ENCODE measurements around the gene CPVL. TPM values are rescaled to one million over a fixed set of nuclear protein-coding genes. Genes with fewer than 3 reads are reported as not detected.

The CPVL gene
- total RNA-seq, 1 experiment from 2014 or later: 26.9 TPM

- Mint-ChIP-seq H3K36me3 (ENCODE audit: insufficient read depth in 1 of 3, low read depth in 3 of 3) (peaks cover 0 to 16% (median 8%) of the 10 kb centered on the region in 3 experiments; a peak in 6 of 7 replicates), H3K9me3 (peaks cover 10 to 12% of the 10 kb centered on the region in 2 experiments), H3K4me3 (no peak overlapping the region), H3K27me3 (ENCODE audit: low read depth) (no peaks in the 10 kb centered on the region), H3K4me1 (peaks cover 23 to 35% of the 10 kb centered on the region in 2 experiments), H3K27ac (no peak overlapping the region)
- H2BK120ac ChIP-seq (ENCODE audit: low read depth, low read length, poor library complexity, severe bottlenecking): no peak overlapping the region
- peaks cover 8% of the 10 kb centered on the region; the same call in 1 of the 2 replicates for H3K4me1 ChIP-seq (ENCODE audit: insufficient read depth, low read length)
- H3K23ac ChIP-seq (ENCODE audit: insufficient read length, low read depth, low read length): no peak overlapping the region
- WGBS (ENCODE audit: extremely low coverage, insufficient read length, low lambda C conversion rate): no CpG with 5 or more reads among the region's 2 CpGs
- H3T11ph ChIP-seq (ENCODE audit: low read length): no peak overlapping the region
- no peak overlapping the region for H3K4me2 ChIP-seq (ENCODE audit: insufficient read depth, insufficient read length, low read length)
- no peaks in the 10 kb centered on the region for H3K9me3 ChIP-seq (ENCODE audit: control insufficient read depth, low read depth, low read length)
- no peak overlapping the region for H3K27ac ChIP-seq (ENCODE audit: insufficient read length, low read depth, low read length)
- no peak overlapping the region for H4K5ac ChIP-seq (ENCODE audit: insufficient read length, low read depth, low read length)
- H4K20me1 ChIP-seq (ENCODE audit: control insufficient read depth, insufficient read depth, insufficient read length): no peaks in the 10 kb centered on the region
- H2BK20ac ChIP-seq (ENCODE audit: low read depth, low read length, poor library complexity, severe bottlenecking): no peak overlapping the region
- no peaks in the 10 kb centered on the region for H3K79me1 ChIP-seq (ENCODE audit: insufficient read depth, low read depth, low read length, poor library complexity, severe bottlenecking)
- no peak overlapping the region for H3K4ac ChIP-seq (ENCODE audit: low read depth, low read length)
- H3K23me2 ChIP-seq (ENCODE audit: insufficient read length, low read depth, low read length, poor library complexity, severe bottlenecking): no peaks in the 10 kb centered on the region
- no peak overlapping the region for H3K14ac ChIP-seq (ENCODE audit: insufficient read depth, low read length)
- no peaks in the 10 kb centered on the region for H3K79me2 ChIP-seq (ENCODE audit: insufficient read depth, low read length)
- no peak overlapping the region for H2BK5ac ChIP-seq (ENCODE audit: insufficient read length, low read length)
- no peak overlapping the region for H2BK12ac ChIP-seq (ENCODE audit: insufficient read length, low read depth, low read length)
- no peak overlapping the region for H2AFZ ChIP-seq (ENCODE audit: low read length)
- no peak for DNase-seq
- no peak overlapping the region for H3K18ac ChIP-seq (ENCODE audit: insufficient read length, low read depth, low read length)
- no peak overlapping the region for H4K8ac ChIP-seq (replicated peaks; ENCODE audit: insufficient read length, low read depth, low read length)
- no peak overlapping the region for H2BK15ac ChIP-seq (ENCODE audit: low read depth, low read length)
- no peak overlapping the region for H2AK5ac ChIP-seq (ENCODE audit: insufficient read length, low read length)
- no peak overlapping the region for H3K56ac ChIP-seq (ENCODE audit: insufficient read length, low read depth, low read length)
- H4K91ac ChIP-seq (ENCODE audit: insufficient read length, low read depth, low read length): no peak overlapping the region
- no peak overlapping the region for H3K9ac ChIP-seq (ENCODE audit: extremely low read depth, insufficient read length, low read length)
- no peaks in the 10 kb centered on the region for H3K27me3 ChIP-seq (ENCODE audit: insufficient read depth, low read length)
- TF ChIP-seq CTCF (conservative IDR thresholded peaks at IDR 0.05): no peak
Observed at GRCh38 chr7:29000717-29001076, 145.6 kb downstream of the CPVL start.

Measured in H9 (cell line).